Keratinocyte (primary cell): Measurements from ENCODE around the gene KCNK16.

Experiments used
- EZH2 ChIP-seq: IDR thresholded peaks from one replicate; pipeline ENCODE4 v1.6.1; 2012; ENCODE audit warnings: inconsistent platforms, mild to moderate bottlenecking, low read length, moderate library complexity
- TF ChIP-seq, protein P1 (sequence below), 3 experiments: IDR thresholded peaks in 1 of 3; conservative IDR thresholded peaks in 1 of 3; optimal IDR thresholded peaks in 1 of 3; 2 replicates in 2 of 3; 3 replicates in 1 of 3; pipeline versions ENCODE3 to v1.5.1; 2011; ENCODE audit warnings: low read length in 3 of 3, mild to moderate bottlenecking in 3 of 3, moderate library complexity in 2 of 3, control low read depth in 1 of 3, inconsistent platforms in 1 of 3; ENCODE audit not compliant: insufficient read depth in 2 of 3; ENCODE audit errors: extremely low read depth in 1 of 3

- TF ChIP-seq, protein P1, sequence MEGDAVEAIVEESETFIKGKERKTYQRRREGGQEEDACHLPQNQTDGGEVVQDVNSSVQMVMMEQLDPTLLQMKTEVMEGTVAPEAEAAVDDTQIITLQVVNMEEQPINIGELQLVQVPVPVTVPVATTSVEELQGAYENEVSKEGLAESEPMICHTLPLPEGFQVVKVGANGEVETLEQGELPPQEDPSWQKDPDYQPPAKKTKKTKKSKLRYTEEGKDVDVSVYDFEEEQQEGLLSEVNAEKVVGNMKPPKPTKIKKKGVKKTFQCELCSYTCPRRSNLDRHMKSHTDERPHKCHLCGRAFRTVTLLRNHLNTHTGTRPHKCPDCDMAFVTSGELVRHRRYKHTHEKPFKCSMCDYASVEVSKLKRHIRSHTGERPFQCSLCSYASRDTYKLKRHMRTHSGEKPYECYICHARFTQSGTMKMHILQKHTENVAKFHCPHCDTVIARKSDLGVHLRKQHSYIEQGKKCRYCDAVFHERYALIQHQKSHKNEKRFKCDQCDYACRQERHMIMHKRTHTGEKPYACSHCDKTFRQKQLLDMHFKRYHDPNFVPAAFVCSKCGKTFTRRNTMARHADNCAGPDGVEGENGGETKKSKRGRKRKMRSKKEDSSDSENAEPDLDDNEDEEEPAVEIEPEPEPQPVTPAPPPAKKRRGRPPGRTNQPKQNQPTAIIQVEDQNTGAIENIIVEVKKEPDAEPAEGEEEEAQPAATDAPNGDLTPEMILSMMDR (optimal IDR thresholded peaks at IDR 0.05 in 1 of 3, IDR thresholded peaks at IDR 0.05 in 1 of 3, conservative IDR thresholded peaks at IDR 0.05 in 1 of 3; ENCODE audit: extremely low read depth in 1 of 3, insufficient read depth in 2 of 3, low read length in 3 of 3) = no peak
- TF ChIP-seq EZH2 = no peak
Measured at GRCh38 chr6:39269961-39270360, 52.5 kb downstream of the KCNK16 start.
